GM06990 (cell line): ENCODE measurements around the gene FBLN5.

ENCODE experiments used
- DNase-seq: peaks from one replicate; pipeline ENCODE4 v3.0.0-alpha.2; 2011; ENCODE audit not compliant: insufficient read length; ENCODE audit errors: extremely low read depth
- H3K27me3 ChIP-seq: replicated peaks from 2 replicates; pipeline ENCODE4 v1.6.0; 2011; ENCODE audit warnings: low read length; ENCODE audit not compliant: control insufficient read depth, insufficient read depth
- H3K36me3 ChIP-seq: 2 replicates; pipeline ENCODE4 v1.5.1; 2011; ENCODE audit warnings: low read length; ENCODE audit not compliant: control insufficient read depth, insufficient read depth
- H3K4me3 ChIP-seq: replicated peaks from 2 replicates; pipeline ENCODE4 v1.5.1; 2011; ENCODE audit warnings: low read depth, mild to moderate bottlenecking, control low read depth, low read length
- TF ChIP-seq, protein P1 (sequence below): IDR thresholded peaks from 2 replicates; pipeline ENCODE4 v1.5.1; 2011; ENCODE audit warnings: low read length, control low read depth, mild to moderate bottlenecking, inconsistent platforms; ENCODE audit not compliant: insufficient read depth, poor library complexity, severe bottlenecking

Gene FBLN5

GRCh38 chr14:91947475-91948184 is at the start of gene FBLN5:
FBLN5 (minus strand) TSS chr14:91947694; CDS start chr14:91947229, 465 bp downstream.
- DNase-seq = no peak
- H3K36me3 ChIP-seq = no peaks in the 10 kb centered on the region
- H3K27me3 ChIP-seq = no peaks in the 10 kb centered on the region; the same call in 1 of the 2 replicates
- no peak within 1 kb of the TSS for H3K4me3 ChIP-seq
- TF ChIP-seq, protein P1, sequence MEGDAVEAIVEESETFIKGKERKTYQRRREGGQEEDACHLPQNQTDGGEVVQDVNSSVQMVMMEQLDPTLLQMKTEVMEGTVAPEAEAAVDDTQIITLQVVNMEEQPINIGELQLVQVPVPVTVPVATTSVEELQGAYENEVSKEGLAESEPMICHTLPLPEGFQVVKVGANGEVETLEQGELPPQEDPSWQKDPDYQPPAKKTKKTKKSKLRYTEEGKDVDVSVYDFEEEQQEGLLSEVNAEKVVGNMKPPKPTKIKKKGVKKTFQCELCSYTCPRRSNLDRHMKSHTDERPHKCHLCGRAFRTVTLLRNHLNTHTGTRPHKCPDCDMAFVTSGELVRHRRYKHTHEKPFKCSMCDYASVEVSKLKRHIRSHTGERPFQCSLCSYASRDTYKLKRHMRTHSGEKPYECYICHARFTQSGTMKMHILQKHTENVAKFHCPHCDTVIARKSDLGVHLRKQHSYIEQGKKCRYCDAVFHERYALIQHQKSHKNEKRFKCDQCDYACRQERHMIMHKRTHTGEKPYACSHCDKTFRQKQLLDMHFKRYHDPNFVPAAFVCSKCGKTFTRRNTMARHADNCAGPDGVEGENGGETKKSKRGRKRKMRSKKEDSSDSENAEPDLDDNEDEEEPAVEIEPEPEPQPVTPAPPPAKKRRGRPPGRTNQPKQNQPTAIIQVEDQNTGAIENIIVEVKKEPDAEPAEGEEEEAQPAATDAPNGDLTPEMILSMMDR = no peak

- peaks cover 1% of the 10 kb centered on the region; the same call in 1 of the 2 replicates for H3K36me3 ChIP-seq
- TF ChIP-seq, protein P1 = peak; percentile 57
- H3K27me3 ChIP-seq = no peaks in the 10 kb centered on the region
- no peak overlapping the region for H3K4me3 ChIP-seq
- DNase-seq = no peak
These were observed 49.5 kb upstream of the FBLN5 start for GRCh38 chr14:91996948-91997371.

- Histone ChIP-seq H3K4me3 (no peak overlapping the region), H3K36me3 (peaks cover 4% of the 10 kb centered on the region), H3K27me3 (no peaks in the 10 kb centered on the region)
- no peak for DNase-seq
- TF ChIP-seq, protein P1 = no peak
These were observed 39.7 kb upstream of the FBLN5 start for GRCh38 chr14:91987192-91987591.

- TF ChIP-seq, protein P1 = no peak
- Histone ChIP-seq H3K27me3 (no peaks in the 10 kb centered on the region), H3K36me3 (peaks cover 2% of the 10 kb centered on the region)
These were observed 38.2 kb upstream of the FBLN5 start for GRCh38 chr14:91985521-91986255.

GRCh38 chr14:91985008-91985407 is 37.5 kb upstream of the FBLN5 start:
- Histone ChIP-seq H3K4me3 (no peak overlapping the region), H3K36me3 (peaks cover 2% of the 10 kb centered on the region), H3K27me3 (no peaks in the 10 kb centered on the region)
- TF ChIP-seq, protein P1 = no peak
- DNase-seq = no peak

More at GRCh38 chr14:91985521-91986255, 38.2 kb upstream of the FBLN5 start:
- H3K4me3 ChIP-seq = no peak overlapping the region
- DNase-seq = no peak
